Activated effector memory CD4-positive, alpha-beta T cell treated with Interleukin-2 at 50 U/mL for 16 hours (primary cell): ENCODE measurements around the gene ACOXL.

ENCODE experiments used
- DNase-seq: peaks from one replicate; pipeline ENCODE4 v3.0.0-alpha.2; 2020

ACOXL gene

GRCh38 chr2:110718990-110719389 is 13.4 kb upstream of the ACOXL start:
- DNase-seq = no peak

GRCh38 chr2:110720547-110720946 is 11.8 kb upstream of the ACOXL start:
- no peak for DNase-seq

- no peak for DNase-seq
Measured at GRCh38 chr2:110724820-110725219, 7.6 kb upstream of the ACOXL start.

- no peak for DNase-seq
Measured at GRCh38 chr2:110725370-110725769, 7.0 kb upstream of the ACOXL start.

- DNase-seq = no peak
Measured at GRCh38 chr2:110725859-110726258, 6.5 kb upstream of the ACOXL start.

- DNase-seq = no peak
Measured at GRCh38 chr2:110726285-110726684, 6.1 kb upstream of the ACOXL start.

- no peak for DNase-seq
Measured at GRCh38 chr2:110727923-110728322, 4.5 kb upstream of the ACOXL start.

- no peak for DNase-seq
Measured at GRCh38 chr2:110729106-110729505, 3.3 kb upstream of the ACOXL start.

GRCh38 chr2:110731064-110731463 is 1.3 kb upstream of the ACOXL start:
- DNase-seq = no peak

GRCh38 chr2:110735366-110735765 is 3.0 kb downstream of the ACOXL start:
- no peak for DNase-seq

GRCh38 chr2:110737783-110738182 is 5.4 kb downstream of the ACOXL start:
- no peak for DNase-seq

GRCh38 chr2:110740747-110741349 is 8.5 kb downstream of the ACOXL start:
- DNase-seq = no peak

- no peak for DNase-seq
Measured at GRCh38 chr2:110741491-110741980, 9.2 kb downstream of the ACOXL start.

GRCh38 chr2:110742412-110742811 is 10.0 kb downstream of the ACOXL start:
- DNase-seq = no peak

- DNase-seq = no peak
Measured at GRCh38 chr2:110743600-110743999, 11.2 kb downstream of the ACOXL start.

- no peak for DNase-seq
Measured at GRCh38 chr2:110744429-110744828, 12.1 kb downstream of the ACOXL start.

- no peak for DNase-seq
Measured at GRCh38 chr2:110745048-110745447, 12.7 kb downstream of the ACOXL start.

- no peak for DNase-seq
Measured at GRCh38 chr2:110746586-110747521, 14.5 kb downstream of the ACOXL start.

- no peak for DNase-seq
Measured at GRCh38 chr2:110747522-110748488, 15.4 kb downstream of the ACOXL start.

GRCh38 chr2:110748489-110748867 is 16.1 kb downstream of the ACOXL start:
- peak; percentile 39 for DNase-seq

GRCh38 chr2:110751642-110752041 is 19.3 kb downstream of the ACOXL start:
- DNase-seq = no peak

GRCh38 chr2:110752871-110753270 is 20.5 kb downstream of the ACOXL start:
- DNase-seq = no peak

GRCh38 chr2:110755491-110756078 is 23.2 kb downstream of the ACOXL start:
- no peak for DNase-seq
